NT2/D1 (cell line): Measurements from ENCODE around the gene MLEC.

Source experiments
- SUZ12 ChIP-seq: IDR thresholded peaks from 2 replicates; pipeline ENCODE4 v1.6.1; 2011; ENCODE audit not compliant: insufficient read length, insufficient read depth; ENCODE audit errors: extremely low read depth
- YY1 ChIP-seq: IDR thresholded peaks from 2 replicates; pipeline ENCODE4 v1.6.1; 2011; ENCODE audit not compliant: insufficient read length, insufficient read depth
- ZNF274 ChIP-seq: IDR thresholded peaks from 2 replicates; pipeline ENCODE4 v1.6.1; 2011; ENCODE audit warnings: mild to moderate bottlenecking, low read depth, low read length

DNA sequence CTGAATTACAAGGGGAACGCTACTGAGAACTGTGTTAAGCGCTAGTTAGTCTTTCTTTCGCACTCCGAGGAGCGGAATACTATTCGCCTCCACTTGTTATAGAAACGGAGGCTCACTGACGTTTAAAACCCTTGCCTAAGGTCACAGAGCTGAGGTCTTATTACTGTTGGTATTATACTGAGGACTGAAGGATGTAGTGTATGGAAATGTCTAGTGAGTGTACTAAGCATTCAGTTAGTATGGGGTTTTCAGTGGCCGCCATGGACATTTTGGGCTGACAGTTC lies 39.5 kb downstream of the MLEC start:
- no peak for TF ChIP-seq ZNF274
- TF ChIP-seq YY1, result no peak
- TF ChIP-seq SUZ12, result no peak
